HepG2 (cell line): ENCODE results near the gene OVOL2. TPM values are rescaled to one million over a fixed set of nuclear protein-coding genes. Genes with fewer than 3 reads are reported as not detected.
A peak's percentile ranks its signal among the peaks of the same experiment; 100 is the strongest.

Source experiments
- CBX2 ChIP-seq, 2 experiments: fragments of 200-600 bp in 1 of 2; sonication (generic); formaldehyde crosslinking in 1 of 2; IDR thresholded peaks; 2 replicates each; pipeline versions ENCODE4 v1.7.0 to v1.8.1; 2018 to 2022; ENCODE audit warnings: low read depth in 2 of 2, low read length in 1 of 2, mild to moderate bottlenecking in 1 of 2, missing genetic modification reagents in 1 of 2
- E2F1 ChIP-seq: sonication (generic); formaldehyde crosslinking; IDR thresholded peaks from 2 replicates; pipeline ENCODE4 v1.5.0; 2020; ENCODE audit warnings: missing genetic modification reagents
- HCFC1 ChIP-seq: fragments of 150-350 bp; IDR thresholded peaks from 2 replicates; pipeline ENCODE4 v1.6.1; 2014; ENCODE audit warnings: low read depth, low read length
- HNF1B ChIP-seq: sonication (generic); formaldehyde crosslinking; IDR thresholded peaks from 2 replicates; pipeline ENCODE4 v1.5.1; 2020; ENCODE audit warnings: mild to moderate bottlenecking, moderate library complexity, missing genetic modification reagents
- KDM1A ChIP-seq: IDR thresholded peaks from 2 replicates; pipeline ENCODE4 v1.6.1; 2016; ENCODE audit warnings: missing compliant biosample characterization
- KMT2B ChIP-seq: IDR thresholded peaks from 2 replicates; pipeline ENCODE4 v1.6.1; 2016; ENCODE audit warnings: missing genetic modification reagents, missing compliant biosample characterization
- MEF2D ChIP-seq: sonication (generic); formaldehyde crosslinking; IDR thresholded peaks from 2 replicates; pipeline ENCODE4 v1.5.1; 2020; ENCODE audit warnings: mild to moderate bottlenecking, missing genetic modification reagents
- MXD1 ChIP-seq: sonication (generic); formaldehyde crosslinking; IDR thresholded peaks from 2 replicates; pipeline ENCODE4 v1.4.0; 2020; ENCODE audit warnings: mild to moderate bottlenecking, missing genetic modification reagents
- PBX2 ChIP-seq: IDR thresholded peaks from 2 replicates; pipeline ENCODE4 v1.6.1; 2016; ENCODE audit warnings: control low read depth
- RARG ChIP-seq: sonication (generic); formaldehyde crosslinking; IDR thresholded peaks from 2 replicates; pipeline ENCODE4 v1.4.0; 2020; ENCODE audit warnings: low read depth, mild to moderate bottlenecking, missing genetic modification reagents
- THAP9 ChIP-seq: sonication (generic); formaldehyde crosslinking; IDR thresholded peaks from 2 replicates; pipeline ENCODE4; 2020; ENCODE audit warnings: missing genetic modification reagents, mild to moderate bottlenecking, borderline replicate concordance
- ZFP36L2 ChIP-seq: sonication (generic); formaldehyde crosslinking; IDR thresholded peaks from 2 replicates; pipeline ENCODE4 v1.4.0; 2020; ENCODE audit warnings: missing genetic modification reagents
- ZNF10 ChIP-seq: sonication (generic); formaldehyde crosslinking; IDR thresholded peaks from 2 replicates; pipeline ENCODE4 v1.4.0; 2020; ENCODE audit warnings: mild to moderate bottlenecking, low read depth, missing genetic modification reagents, borderline replicate concordance
- ZNF260 ChIP-seq: sonication (generic); formaldehyde crosslinking; IDR thresholded peaks from 2 replicates; pipeline ENCODE4 v1.4.0; 2020; ENCODE audit warnings: missing genetic modification reagents, low read depth, mild to moderate bottlenecking, borderline replicate concordance
- ZNF354B ChIP-seq: sonication (generic); formaldehyde crosslinking; IDR thresholded peaks from 2 replicates; pipeline ENCODE4 v1.8.0; 2022; ENCODE audit warnings: mild to moderate bottlenecking, missing genetic modification reagents
- ZNF557 ChIP-seq: sonication (generic); formaldehyde crosslinking; IDR thresholded peaks from 2 replicates; pipeline ENCODE4 v1.4.0; 2020; ENCODE audit warnings: missing genetic modification reagents
- ZNF558 ChIP-seq: sonication (generic); formaldehyde crosslinking; IDR thresholded peaks from 2 replicates; pipeline ENCODE4 v1.9.0; 2022; ENCODE audit warnings: mild to moderate bottlenecking, missing genetic modification reagents, borderline replicate concordance
- ZNF607 ChIP-seq: sonication (generic); formaldehyde crosslinking; IDR thresholded peaks from 2 replicates; pipeline ENCODE4 v1.5.1; 2020; ENCODE audit warnings: missing genetic modification reagents, mild to moderate bottlenecking, borderline replicate concordance
- polyA plus RNA-seq, 8 experiments: library from polyadenylated mRNA; depleted of rRNA in 3 of 8; stranded (reverse) in 7 of 8; unstranded in 1 of 8; fragments of >200 nt; fragmentation: Illumina TruSeq in 4 of 8; extraction: Trizol in 4 of 8; gene quantifications; 2 replicates each; pipeline versions ENCODE4 v1.2.1 to v1.2.3, GENCODE V29; 2011 to 2016; ENCODE audit warnings: low read depth in 4 of 8, missing spikeins in 1 of 8, mixed read lengths in 1 of 8; ENCODE audit not compliant: insufficient read depth in 1 of 8
- total RNA-seq, 5 experiments: library from RNA; depleted of rRNA; stranded (reverse); fragments of >200 nt; fragmentation: Illumina TruSeq; extraction: Trizol; gene quantifications; 2 replicates each; pipeline ENCODE4 v1.2.3, GENCODE V29; 2016; ENCODE audit warnings: low read depth in 1 of 5
- TF ChIP-seq, protein P1 (sequence below): sonication (generic); formaldehyde crosslinking; IDR thresholded peaks from 2 replicates; pipeline ENCODE4 v1.4.0; 2020; ENCODE audit warnings: mild to moderate bottlenecking, missing genetic modification reagents

Gene OVOL2
- total and polyA plus RNA-seq, 2 of the 13 experiments (the other 11 are each of a cell fraction or from before 2014, with no cell fraction given), result 0.20 to 0.31 TPM

- TF ChIP-seq ZNF557 (CRISPR knock-in tag) (no peak), CBX2 (IDR thresholded peaks at IDR 0.05; ENCODE audit: low read depth, low read length) (no peak), CBX2 (CRISPR knock-in tag; IDR thresholded peaks at IDR 0.05; ENCODE audit: low read depth) (no peak), THAP9 (CRISPR knock-in tag) (no peak), MXD1 (CRISPR knock-in tag) (no peak), ZNF354B (CRISPR knock-in tag) (no peak), E2F1 (CRISPR knock-in tag) (no peak), KMT2B (no peak), ZNF558 (CRISPR knock-in tag) (no peak), MEF2D (CRISPR knock-in tag) (no peak), ZNF607 (CRISPR knock-in tag) (no peak), ZNF10 (CRISPR knock-in tag) (no peak), ZFP36L2 (CRISPR knock-in tag) (no peak), HNF1B (CRISPR knock-in tag) (peak; percentile 66; the same call in 1 of the 2 replicates), HCFC1 (peak; percentile 24; the same call in 1 of the 2 replicates), RARG (CRISPR knock-in tag) (no peak), KDM1A (CRISPR knock-in tag) (peak; percentile 16; the same call in 1 of the 2 replicates), ZNF260 (CRISPR knock-in tag) (no peak), PBX2 (CRISPR knock-in tag) (no peak)
- TF ChIP-seq, protein P1, sequence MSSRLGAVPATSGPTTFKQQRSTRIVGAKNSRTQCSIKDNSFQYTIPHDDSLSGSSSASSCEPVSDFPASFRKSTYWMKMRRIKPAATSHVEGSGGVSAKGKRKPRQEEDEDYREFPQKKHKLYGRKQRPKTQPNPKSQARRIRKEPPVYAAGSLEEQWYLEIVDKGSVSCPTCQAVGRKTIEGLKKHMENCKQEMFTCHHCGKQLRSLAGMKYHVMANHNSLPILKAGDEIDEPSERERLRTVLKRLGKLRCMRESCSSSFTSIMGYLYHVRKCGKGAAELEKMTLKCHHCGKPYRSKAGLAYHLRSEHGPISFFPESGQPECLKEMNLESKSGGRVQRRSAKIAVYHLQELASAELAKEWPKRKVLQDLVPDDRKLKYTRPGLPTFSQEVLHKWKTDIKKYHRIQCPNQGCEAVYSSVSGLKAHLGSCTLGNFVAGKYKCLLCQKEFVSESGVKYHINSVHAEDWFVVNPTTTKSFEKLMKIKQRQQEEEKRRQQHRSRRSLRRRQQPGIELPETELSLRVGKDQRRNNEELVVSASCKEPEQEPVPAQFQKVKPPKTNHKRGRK (CRISPR knock-in tag), result no peak
Measured at GRCh38 chr20:18001131-18001921, 56.4 kb downstream of the OVOL2 start (continued).
